Lung (tissue), 12 donors: ENCODE results near the gene XPC. TPM values are rescaled to one million over a fixed set of nuclear protein-coding genes. Genes with fewer than 3 reads are reported as not detected.
"Not testable (repeated sequence)": the region's sequence is repeated elsewhere in the genome, so short reads cannot be mapped to it uniquely, and the experiment has no call there.

ENCODE experiments used
- ATAC-seq: fragments of 200-7000 bp; cut with Tn5 transposase; one replicate; pipeline ENCODE4 v1.9.1; 2020; ENCODE audit warnings: moderate number of reproducible peaks; ENCODE audit not compliant: insufficient read depth, low FRiP score
- DNase-seq, 3 donors: peaks; one replicate each; pipeline ENCODE4 v3.0.0-alpha.2; 2013 to 2017
- H3K27ac ChIP-seq, 2 donors: one replicate each; pipeline ENCODE4 v1.5.1; 2013; ENCODE audit warnings: mild to moderate bottlenecking in 2 of 2, moderate library complexity in 2 of 2, control low read depth in 1 of 2, inconsistent platforms in 1 of 2, low read depth in 1 of 2, low read length in 1 of 2
- H3K27me3 ChIP-seq, 3 donors: one replicate each; pipeline ENCODE4 v1.5.1; 2013; ENCODE audit warnings: low read length in 2 of 3; ENCODE audit not compliant: control insufficient read depth in 3 of 3, insufficient read depth in 3 of 3
- H3K36me3 ChIP-seq, 4 donors: one replicate each; pipeline ENCODE4 v1.5.1; 2013; ENCODE audit warnings: low read length in 4 of 4, mild to moderate bottlenecking in 1 of 4, moderate library complexity in 1 of 4; ENCODE audit not compliant: control insufficient read depth in 4 of 4, insufficient read depth in 4 of 4
- H3K4me1 ChIP-seq, 5 donors: one replicate each; pipeline ENCODE4 v1.5.1; 2013; ENCODE audit warnings: low read length in 5 of 5, mild to moderate bottlenecking in 2 of 5, moderate library complexity in 1 of 5; ENCODE audit not compliant: control insufficient read depth in 5 of 5, insufficient read depth in 5 of 5
- H3K4me3 ChIP-seq: one replicate; pipeline ENCODE4 v1.5.1; 2013; ENCODE audit warnings: mild to moderate bottlenecking, control low read depth, moderate library complexity
- H3K9ac ChIP-seq, 2 donors: one replicate each; pipeline ENCODE4 v1.5.1; 2013; ENCODE audit warnings: low read length in 2 of 2, control low read depth in 1 of 2; ENCODE audit not compliant: insufficient read depth in 1 of 2
- H3K9me3 ChIP-seq, 4 donors: one replicate each; pipeline ENCODE4 v1.5.1; 2013; ENCODE audit warnings: low read length in 3 of 4, mild to moderate bottlenecking in 1 of 4, moderate library complexity in 1 of 4; ENCODE audit not compliant: control insufficient read depth in 4 of 4, insufficient read depth in 3 of 4
- CTCF ChIP-seq: IDR thresholded peaks from 2 replicates; pipeline ENCODE4 v1.5.1; 2012; ENCODE audit warnings: mild to moderate bottlenecking; ENCODE audit errors: control extremely low read depth, extremely low read depth
- WGBS, 2 donors: extraction: QIAGEN DNeasy Blood & Tissue Kit; methylation state at CpG; one replicate each; pipeline ENCODE4 v1.1.7; 2013; 5-methylcytosine and 5-hydroxymethylcytosine counted together
- polyA plus RNA-seq, 2 donors: library from polyadenylated mRNA; stranded (reverse); fragments of 200-250 nt; gene quantifications; one replicate each; pipeline ENCODE4 v1.2.1, GENCODE V29; 2013
- total RNA-seq, 2 donors: library from RNA; depleted of rRNA in 1 of 2; stranded (reverse); fragments of >200 nt in 1 of 2; gene quantifications; one replicate each; pipeline ENCODE4 v1.2.1, GENCODE V29; 2014 to 2021
- donor health status: control.
- donor health status: control.
- donor health status: Bipolar disorder and iron deficiency.
- donor health status: healthy.
- donor health status: DM: yes; HTN: yes; CAD: no.

Gene XPC
- total and polyA plus RNA-seq, 4 donors: 16.4 to 31.9 (median 23.7) TPM

GRCh38 chr3:14110699-14111098 lies 67.7 kb downstream of the XPC start:
- Histone ChIP-seq H3K4me3 (no peak overlapping the region), H3K27ac (no peak overlapping the region), H3K27me3 (no peaks in the 10 kb centered on the region), H3K9ac (no peak overlapping the region), H3K4me1 (no peaks in the 10 kb centered on the region), H3K36me3 (peaks cover 6 to 40% (median 14%) of the 10 kb centered on the region in 4 donors), H3K9me3 (peaks cover 0 to 1% (median 0%) of the 10 kb centered on the region in 4 donors)
- DNase-seq (no peak), ATAC-seq (no peak)
- TF ChIP-seq CTCF: no peak
- 87 to 90% methylated on average over 4 of the region's 4 CpGs for WGBS, 2 donors

GRCh38 chr3:14109821-14110220 lies 68.6 kb downstream of the XPC start:
- H3K4me1 ChIP-seq, H3K27ac ChIP-seq, DNase-seq, H3K27me3 ChIP-seq, H3K4me3 ChIP-seq, H3K9ac ChIP-seq, ATAC-seq, H3K9me3 ChIP-seq: not testable (repeated sequence)
- peaks cover 3 to 31% (median 9%) of the 10 kb centered on the region in 4 donors for H3K36me3 ChIP-seq
- 97 to 98% methylated on average over 5 of the region's 5 CpGs for WGBS, 2 donors

DNA sequence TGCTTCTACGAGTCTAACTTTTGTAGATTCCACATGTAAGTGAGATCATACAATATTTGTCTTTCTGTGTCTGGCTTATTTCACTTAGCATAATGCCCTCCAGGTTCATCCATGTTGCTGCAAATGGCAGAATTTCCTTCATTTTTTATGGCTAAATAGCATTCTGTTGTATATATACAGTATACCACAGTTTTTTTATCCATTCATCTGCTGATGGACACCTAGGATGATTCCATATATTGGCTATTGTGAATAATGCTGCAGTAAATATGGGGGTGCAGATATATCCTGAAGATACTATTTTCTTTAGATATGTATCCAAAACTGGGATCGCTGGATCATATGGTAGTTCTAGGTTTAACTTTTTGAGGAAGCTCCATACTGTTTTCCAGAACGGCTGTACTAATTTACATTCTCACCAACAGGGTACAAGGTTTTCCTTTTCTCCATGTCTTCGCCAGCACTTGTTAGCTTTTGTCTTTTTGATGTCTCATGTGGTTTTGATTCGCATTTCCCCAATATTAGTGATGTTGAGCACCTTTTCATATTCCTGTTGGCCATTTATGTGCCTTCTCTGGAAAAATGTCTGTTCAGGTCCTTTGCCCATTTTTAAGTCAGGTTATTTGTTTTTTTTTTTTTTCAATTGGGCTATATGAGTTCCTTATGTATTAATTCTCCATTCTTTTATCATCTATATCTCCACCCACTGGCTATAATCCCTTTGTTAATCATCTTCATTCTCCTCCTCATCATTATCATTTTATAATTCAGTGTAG lies 80.6 kb downstream of the XPC start:
- H3K27ac ChIP-seq: no peak overlapping the region
- no peak overlapping the region for H3K4me3 ChIP-seq
- no peaks in the 10 kb centered on the region for H3K36me3 ChIP-seq
- TF ChIP-seq CTCF: no peak
- H3K9ac ChIP-seq: no peak overlapping the region
- peaks cover 0 to 3% (median 0%) of the 10 kb centered on the region in 3 donors for H3K27me3 ChIP-seq
- H3K9me3 ChIP-seq: peaks cover 0 to 4% (median 0%) of the 10 kb centered on the region in 4 donors
- WGBS, 2 donors: 93 to 94% methylated on average over 5 of the region's 5 CpGs
- no peak for ATAC-seq
- no peaks in the 10 kb centered on the region for H3K4me1 ChIP-seq
- DNase-seq: no peak

DNA sequence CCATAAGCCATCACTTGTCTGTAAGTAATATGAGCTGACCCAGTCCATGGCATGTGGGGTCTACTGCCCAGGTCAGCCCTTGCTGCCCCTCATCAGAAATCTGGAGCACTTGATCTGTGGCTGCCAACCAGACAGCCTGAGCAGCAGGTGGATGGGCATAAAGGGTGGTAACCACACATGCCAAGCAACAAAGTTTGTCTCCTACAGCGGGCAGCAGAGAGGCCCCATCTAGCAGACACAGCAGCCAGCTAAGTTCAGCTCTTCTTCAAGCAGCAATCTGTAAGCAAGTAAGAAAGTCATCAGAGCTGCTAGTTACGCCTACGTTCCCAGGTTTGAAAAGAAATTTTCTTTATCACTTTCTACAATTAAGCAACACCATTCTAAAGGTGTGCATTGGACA lies 81.7 kb downstream of the XPC start:
- WGBS, 2 donors: 90 to 94% methylated on average over 3 of the region's 3 CpGs

More for the DNA sequence above, 81.7 kb downstream of the XPC start:
- no peak for TF ChIP-seq CTCF
- ATAC-seq (no peak), DNase-seq (no peak)
- no peak overlapping the region for H3K27ac ChIP-seq
- H3K4me1 ChIP-seq: no peaks in the 10 kb centered on the region
- H3K9ac ChIP-seq: no peak overlapping the region
- no peak overlapping the region for H3K4me3 ChIP-seq
- H3K9me3 ChIP-seq: peaks cover 0 to 4% (median 0%) of the 10 kb centered on the region in 4 donors
- H3K36me3 ChIP-seq: no peaks in the 10 kb centered on the region
- H3K27me3 ChIP-seq: peaks cover 0 to 3% (median 0%) of the 10 kb centered on the region in 3 donors

Other genes starting within 250 kb of the XPC start
- 1 to 10 TPM; 8.8 to 9.2 TPM for gene CHCHD4, start 53.7 kb downstream of the XPC start, total RNA-seq
- 10 to 100 TPM in 1 of 2 donors, 1 to 10 TPM in 1; 8.9 to 14.0 TPM for gene CHCHD4, start 53.7 kb downstream of the XPC start, polyA plus RNA-seq
- 100 to 1,000 TPM in 1 of 2 donors, 10 to 100 TPM in 1; 69.1 to 104 TPM for gene TMEM43, start 53.5 kb downstream of the XPC start, total RNA-seq
- 10 to 100 TPM; 44.3 to 79.9 TPM for gene TMEM43, start 53.5 kb downstream of the XPC start, polyA plus RNA-seq
- gene LSM3, start 216 bp upstream of the XPC start, total RNA-seq: 10 to 100 TPM in 1 of 2 donors, 1 to 10 TPM in 1; 6.4 to 10.3 TPM
- gene LSM3, start 216 bp upstream of the XPC start, polyA plus RNA-seq: 1 to 10 TPM; 9.8 to 9.9 TPM
- 10 to 100 TPM; 63.0 to 96.3 TPM for gene SLC6A6, start 224.0 kb upstream of the XPC start, total RNA-seq
- gene SLC6A6, start 224.0 kb upstream of the XPC start, polyA plus RNA-seq: 10 to 100 TPM; 16.1 to 51.8 TPM